WI38 (cell line): ENCODE results near the gene ADH5.
A peak's percentile ranks its signal among the peaks of the same experiment; 100 is the strongest.
"Not testable (repeated sequence)": the region's sequence is repeated elsewhere in the genome, so short reads cannot be mapped to it uniquely, and the experiment has no call there.

Experiments used
- H3K4me3 ChIP-seq: 2 replicates; pipeline ENCODE4 v1.5.1; 2011; ENCODE audit warnings: low read depth, mild to moderate bottlenecking, control low read depth, low read length
- CTCF ChIP-seq: IDR thresholded peaks from 2 replicates; pipeline ENCODE4 v1.5.1; 2012; ENCODE audit warnings: low read depth, mild to moderate bottlenecking, control low read depth, low read length

The ADH5 gene

GRCh38 chr4:99099311-99099710 is 10.7 kb upstream of the ADH5 start:
- TF ChIP-seq CTCF = no peak
- H3K4me3 ChIP-seq = no peak overlapping the region

DNA sequence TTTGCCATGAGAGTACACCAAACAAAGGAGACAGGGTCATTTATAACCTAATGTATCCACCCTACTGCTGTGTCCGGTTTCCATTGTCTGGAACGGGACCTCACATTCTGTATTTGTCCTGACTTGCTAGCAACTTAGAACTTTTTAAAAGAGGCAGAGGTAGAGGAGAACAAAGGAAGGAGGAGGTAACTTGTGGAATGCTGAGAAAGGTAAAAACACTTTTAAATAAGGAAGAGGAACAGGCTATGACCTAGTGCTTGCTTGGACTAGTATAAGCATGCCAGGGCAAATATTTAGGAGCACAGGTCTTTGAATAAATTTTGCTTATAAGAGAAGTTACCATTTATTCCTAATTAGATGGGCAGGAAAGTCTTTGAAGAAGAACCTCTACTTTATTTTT is 3.3 kb upstream of the ADH5 start:
- H3K4me3 ChIP-seq = not testable (repeated sequence)

- no peak for TF ChIP-seq CTCF
- peak overlapping the region; percentile 0; the same call in 1 of the 2 replicates for H3K4me3 ChIP-seq
Observed at GRCh38 chr4:99091216-99091575, 2.6 kb upstream of the ADH5 start.

DNA sequence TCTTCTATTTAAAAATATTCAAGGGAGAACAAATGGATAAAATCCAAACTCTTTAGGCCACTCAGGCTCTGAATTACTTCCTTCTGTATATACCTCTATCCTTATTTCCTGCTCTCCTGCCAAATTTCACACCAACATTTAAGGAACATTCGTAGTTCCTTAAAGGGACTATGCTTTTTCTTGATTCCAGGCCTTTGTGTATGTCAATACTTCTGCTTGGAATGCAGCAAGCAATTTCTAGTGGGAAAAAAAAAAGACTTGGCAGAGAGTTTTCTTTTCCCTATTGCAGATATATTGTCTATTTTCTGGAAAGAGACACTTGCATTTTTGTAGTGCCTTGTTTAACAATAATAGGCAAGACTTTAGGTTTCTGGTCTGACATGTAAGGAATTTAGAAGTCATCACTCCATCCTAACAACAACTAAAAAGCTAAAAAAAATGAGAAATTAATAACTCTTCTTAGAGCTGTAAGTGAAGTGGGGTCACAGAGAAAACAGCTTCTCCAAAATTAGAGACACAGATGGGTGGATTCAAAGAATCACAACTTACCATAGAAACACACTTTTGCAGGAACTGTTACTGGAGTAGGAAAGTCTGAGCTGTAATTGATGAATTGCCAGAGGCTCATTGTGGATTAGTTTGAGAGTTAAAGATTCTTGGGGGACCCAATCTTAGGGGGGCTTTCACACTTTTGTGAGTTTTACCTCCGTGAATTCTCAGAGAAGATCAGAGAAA is 2.1 kb upstream of the ADH5 start:
- no peak for TF ChIP-seq CTCF
- no peak overlapping the region; the same call in 1 of the 2 replicates for H3K4me3 ChIP-seq

- H3K4me3 ChIP-seq = peak overlapping the region; percentile 67
- TF ChIP-seq CTCF = no peak
Observed at GRCh38 chr4:99088023-99088449, 552 bp downstream of the ADH5 start.

DNA sequence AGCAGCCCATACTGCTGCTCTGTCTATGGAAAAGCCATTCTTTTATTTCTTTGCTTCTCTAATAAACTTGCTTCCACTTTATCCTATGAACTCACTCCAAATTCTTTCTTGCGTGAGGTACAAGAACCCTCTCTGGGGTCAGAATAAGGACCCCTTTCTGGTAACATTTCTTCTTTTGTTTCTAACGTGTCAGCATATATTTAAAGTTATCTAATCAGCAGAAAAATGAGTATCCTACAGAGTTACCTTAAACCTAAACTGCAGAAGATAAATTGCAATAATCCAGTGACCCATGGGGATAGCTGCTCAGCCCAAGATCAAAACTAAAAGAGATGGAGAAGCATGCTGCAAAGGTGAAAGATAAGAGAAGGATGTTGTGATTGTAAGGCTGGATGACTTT is 4.0 kb downstream of the ADH5 start:
- H3K4me3 ChIP-seq = no peak overlapping the region
- no peak for TF ChIP-seq CTCF

DNA sequence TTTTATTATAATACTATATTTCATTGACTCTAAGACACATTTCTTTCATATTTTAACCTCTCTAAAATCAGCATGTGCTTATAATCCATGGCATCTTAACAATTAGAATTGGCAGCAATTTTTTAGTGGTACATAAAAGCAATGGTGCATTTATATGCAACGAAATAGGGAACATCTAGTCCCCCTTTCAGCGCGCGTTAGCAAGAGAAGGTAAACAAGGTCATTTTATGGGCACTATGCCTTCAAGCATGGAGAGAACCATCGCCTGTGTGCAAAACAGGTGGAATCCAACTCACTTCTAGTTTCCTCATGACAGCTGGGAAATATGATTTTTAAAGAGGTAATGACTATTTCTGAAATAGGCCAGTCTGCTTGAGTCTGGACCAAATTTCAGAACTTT is 6.4 kb downstream of the ADH5 start:
- TF ChIP-seq CTCF = no peak

DNA sequence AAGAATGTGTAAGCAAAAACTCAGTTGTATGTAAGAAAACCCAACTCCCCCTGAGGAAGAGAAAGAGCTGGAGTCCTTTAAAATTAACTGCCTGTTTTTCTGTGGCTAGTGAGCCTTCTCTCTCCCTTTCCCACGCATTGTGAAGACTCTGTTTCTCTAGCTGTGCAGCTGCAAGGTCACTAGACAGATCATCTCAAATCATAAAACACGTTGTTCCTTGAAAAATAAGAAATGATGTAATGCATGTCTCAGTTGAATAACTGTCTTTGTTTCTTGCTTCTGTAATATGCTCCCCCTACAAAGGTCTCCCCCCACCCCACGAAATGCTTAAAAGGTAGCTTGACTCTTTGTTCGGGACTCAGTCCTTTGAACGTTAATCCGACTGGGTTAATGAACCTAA is 7.7 kb downstream of the ADH5 start:
- H3K4me3 ChIP-seq = not testable (repeated sequence)

More for the DNA sequence above, 6.4 kb downstream of the ADH5 start:
- no peak overlapping the region for H3K4me3 ChIP-seq
